Measurements from ENCODE around the gene PRPH.

PRPH gene

DNA sequence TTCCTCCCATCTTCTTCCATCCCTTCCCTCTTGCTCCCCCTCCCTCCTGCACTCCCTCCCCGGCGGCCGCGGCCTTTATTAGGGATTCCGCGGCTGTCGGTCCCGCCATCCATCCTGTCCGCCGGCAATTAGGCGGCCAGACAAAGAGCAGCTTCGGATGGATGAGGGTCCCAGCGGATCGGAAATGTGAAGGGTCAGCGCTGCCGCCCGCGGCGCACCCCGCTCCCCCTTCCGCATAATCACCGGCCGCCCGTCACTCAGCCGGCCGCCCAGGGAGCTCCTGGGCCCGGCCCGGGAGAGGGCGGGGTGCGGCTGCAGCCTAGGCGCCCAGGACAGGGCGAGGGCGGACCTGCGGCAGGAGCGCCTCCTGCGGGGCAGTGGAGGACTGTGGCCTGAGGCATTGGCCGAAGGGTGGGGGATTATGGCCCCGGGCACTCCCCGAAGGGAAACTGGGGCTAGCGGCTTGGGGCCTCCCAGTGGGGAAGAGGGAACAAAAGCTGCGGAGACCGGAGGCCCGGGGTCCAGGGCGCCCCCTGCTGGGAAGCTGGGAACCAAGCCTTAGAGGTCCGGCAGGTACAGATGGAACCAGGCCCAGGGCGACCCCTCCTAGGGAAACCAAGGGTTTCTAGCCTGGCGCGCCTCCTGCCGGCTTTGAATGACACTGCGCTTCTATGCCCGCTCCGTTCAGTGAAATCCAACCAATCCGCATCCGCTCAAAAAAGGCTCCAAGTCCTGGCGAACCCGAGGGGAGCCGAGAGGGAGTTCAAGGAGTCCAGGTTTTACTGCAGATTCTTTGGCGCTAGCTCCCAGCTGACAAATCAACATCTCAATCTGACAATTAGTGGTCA is 47.3 kb downstream of the PRPH start:
- DNase-seq (ENCODE audit: low read depth), result peak; percentile 75
- TF ChIP-seq, protein P1, sequence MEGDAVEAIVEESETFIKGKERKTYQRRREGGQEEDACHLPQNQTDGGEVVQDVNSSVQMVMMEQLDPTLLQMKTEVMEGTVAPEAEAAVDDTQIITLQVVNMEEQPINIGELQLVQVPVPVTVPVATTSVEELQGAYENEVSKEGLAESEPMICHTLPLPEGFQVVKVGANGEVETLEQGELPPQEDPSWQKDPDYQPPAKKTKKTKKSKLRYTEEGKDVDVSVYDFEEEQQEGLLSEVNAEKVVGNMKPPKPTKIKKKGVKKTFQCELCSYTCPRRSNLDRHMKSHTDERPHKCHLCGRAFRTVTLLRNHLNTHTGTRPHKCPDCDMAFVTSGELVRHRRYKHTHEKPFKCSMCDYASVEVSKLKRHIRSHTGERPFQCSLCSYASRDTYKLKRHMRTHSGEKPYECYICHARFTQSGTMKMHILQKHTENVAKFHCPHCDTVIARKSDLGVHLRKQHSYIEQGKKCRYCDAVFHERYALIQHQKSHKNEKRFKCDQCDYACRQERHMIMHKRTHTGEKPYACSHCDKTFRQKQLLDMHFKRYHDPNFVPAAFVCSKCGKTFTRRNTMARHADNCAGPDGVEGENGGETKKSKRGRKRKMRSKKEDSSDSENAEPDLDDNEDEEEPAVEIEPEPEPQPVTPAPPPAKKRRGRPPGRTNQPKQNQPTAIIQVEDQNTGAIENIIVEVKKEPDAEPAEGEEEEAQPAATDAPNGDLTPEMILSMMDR (conservative IDR thresholded peaks at IDR 0.05; ENCODE audit: low read depth, low read length), result peak; percentile 76
- peak overlapping the region; percentile 25 for H3K4me3 ChIP-seq (ENCODE audit: low read depth, low read length)

DNA sequence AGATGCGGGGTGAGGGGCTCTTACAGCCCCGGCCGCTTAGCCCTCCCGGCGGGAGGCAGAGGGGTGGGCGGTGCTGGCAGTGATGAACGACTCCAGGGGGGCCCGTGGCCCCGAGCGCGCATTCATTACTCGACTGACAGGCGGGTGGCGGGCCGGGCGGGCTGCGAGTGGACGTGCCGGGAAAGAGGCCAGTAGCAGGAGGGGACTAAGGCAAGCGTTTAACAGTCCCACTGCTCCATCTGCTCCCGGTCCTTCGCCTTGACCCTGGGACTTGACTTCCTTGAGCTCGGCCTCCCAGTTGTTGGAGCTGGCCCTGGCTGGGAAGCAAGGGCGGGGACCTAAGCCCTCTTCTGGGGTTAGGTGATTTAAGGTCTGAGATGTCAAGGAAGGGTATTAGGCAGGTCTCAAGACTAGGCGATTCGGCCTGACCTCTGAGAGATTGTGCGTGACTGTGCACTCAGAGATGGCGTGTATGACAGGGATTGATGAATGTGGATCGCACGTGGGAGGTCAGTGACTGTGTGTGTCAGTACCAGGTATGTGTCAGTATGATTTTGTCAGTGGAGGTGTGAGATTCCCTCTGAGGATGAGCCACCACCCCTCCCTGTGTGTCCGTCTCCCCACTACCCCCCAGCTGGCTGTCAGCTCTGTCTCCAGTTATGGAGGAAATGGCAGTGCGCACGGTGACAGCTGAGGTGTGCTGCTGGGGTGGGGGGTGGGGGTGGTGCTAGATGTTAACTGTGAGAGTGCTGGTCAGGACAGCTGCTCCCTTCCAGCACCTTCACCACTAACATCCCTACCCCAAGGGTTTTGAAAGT is 48.2 kb downstream of the PRPH start:
- DNase-seq (ENCODE audit: low read depth), result no peak
- TF ChIP-seq, protein P1 (conservative IDR thresholded peaks at IDR 0.05; ENCODE audit: low read depth, low read length), result no peak
- H3K4me3 ChIP-seq (ENCODE audit: low read depth, low read length), result peak overlapping the region; percentile 20

DNA sequence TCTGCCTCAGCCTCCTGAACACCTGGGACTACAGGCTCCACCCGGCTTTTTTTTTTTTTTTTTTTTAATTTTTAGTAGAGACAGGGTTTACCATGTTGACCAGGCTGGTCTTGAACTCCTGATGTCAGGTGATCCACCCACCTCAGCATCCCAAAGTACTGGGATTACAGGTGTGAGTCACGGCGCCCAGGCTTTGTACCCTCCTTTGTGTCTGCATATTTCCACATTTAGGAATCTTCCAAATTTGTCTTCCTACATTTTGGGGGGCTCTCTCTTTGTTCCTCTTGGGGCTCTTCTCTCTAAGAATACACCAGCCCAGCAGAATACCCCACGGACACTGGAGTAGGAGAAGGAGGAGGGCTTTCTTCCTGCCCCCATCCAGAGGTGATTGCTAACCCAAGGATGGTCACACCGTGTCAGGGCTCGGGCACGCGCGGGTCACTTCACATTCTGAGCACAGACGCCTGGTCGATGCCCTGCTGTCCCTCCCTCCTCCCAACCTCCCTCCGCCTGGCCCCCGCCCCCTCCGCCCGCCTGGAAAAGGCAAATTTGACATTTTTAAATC is 49.6 kb downstream of the PRPH start:
- H3K4me3 ChIP-seq (ENCODE audit: low read depth, low read length), result no peak overlapping the region
- DNase-seq (ENCODE audit: low read depth), result no peak
- TF ChIP-seq, protein P1 (conservative IDR thresholded peaks at IDR 0.05; ENCODE audit: low read depth, low read length), result no peak

DNA sequence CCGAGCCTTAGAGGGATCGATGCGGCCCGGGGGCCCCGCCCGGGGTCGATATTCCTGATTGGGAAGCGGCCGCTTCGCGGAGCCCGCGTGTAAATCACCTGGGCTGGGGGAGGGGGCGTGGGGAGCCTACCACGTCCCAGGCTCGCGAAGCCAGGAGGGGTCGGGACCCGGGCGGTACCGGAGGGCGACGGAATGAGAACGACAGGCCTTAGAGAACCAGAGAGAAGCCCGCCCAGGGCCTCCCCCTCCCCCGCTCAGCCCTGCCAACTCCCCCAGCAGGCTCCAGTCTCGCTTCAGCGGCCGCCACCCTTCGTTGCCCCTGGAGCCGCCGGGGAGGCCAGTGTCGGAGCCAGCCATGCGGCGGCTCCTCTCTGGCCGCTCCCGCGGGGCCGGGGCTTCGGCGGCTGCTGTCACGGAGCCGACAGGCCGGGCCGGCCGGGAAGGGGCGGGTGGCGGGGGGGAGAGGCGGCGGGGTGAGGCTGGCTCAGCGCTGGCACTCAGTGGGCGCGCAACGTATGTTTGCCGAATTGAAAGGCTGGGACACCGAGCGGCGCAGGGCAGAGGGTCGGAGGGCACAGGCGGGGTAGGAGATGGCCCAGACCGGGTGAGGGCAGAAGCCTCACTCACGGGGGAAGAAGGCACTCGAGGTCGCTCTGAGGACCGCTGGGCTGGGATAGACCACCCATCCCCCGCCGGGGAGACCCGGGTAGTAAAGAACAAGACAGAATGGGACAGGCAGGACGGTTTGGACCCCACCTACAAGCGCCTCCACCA is 50.3 kb downstream of the PRPH start:
- TF ChIP-seq, protein P1 (conservative IDR thresholded peaks at IDR 0.05; ENCODE audit: low read depth, low read length), result no peak
- DNase-seq (ENCODE audit: low read depth), result no peak
- peak overlapping the region; percentile 54 for H3K4me3 ChIP-seq (ENCODE audit: low read depth, low read length)

DNA sequence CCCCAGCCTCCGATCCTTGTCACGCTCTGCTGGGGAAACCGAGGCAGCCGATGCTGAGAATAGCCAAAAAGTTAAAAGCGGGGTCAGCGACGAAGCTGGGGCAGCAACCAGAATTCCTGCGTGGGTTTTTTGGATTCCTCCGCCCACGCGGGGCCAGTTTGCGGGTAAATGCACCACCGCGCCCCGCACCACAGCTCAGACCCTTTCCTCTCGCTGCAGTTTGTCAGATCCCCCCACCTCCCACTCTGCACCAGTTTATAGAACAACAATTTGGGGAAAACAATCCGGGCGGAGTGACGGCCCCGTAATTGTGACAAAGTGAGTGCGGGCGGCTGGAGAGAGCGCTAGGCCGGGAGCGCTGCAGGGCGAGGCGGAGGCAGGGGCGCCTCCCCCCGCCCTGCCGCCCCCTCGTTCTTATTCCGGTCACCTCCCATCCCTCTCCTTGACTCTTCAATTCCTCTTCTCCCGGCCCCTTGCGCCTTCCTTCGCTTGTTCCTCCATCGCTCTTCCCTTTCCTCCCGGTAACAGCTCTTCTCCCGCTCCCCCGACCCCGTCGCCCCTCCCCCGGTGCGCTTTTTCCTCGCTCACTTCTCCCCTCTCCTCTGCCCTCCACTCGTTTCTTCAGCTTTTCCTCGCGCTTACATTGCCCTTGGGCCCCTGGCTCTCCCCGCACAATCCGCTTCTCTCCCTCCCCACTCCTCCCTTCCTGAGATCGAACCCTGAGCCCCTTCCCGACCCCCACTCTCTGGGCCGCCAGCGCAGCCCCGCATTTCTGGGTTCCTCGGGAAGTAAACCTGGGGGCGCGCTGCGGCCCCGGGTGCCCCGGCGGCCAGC is 51.1 kb downstream of the PRPH start:
- no peak for DNase-seq (ENCODE audit: low read depth)
- peak overlapping the region; percentile 54 for H3K4me3 ChIP-seq (ENCODE audit: low read depth, low read length)
- TF ChIP-seq, protein P1 (conservative IDR thresholded peaks at IDR 0.05; ENCODE audit: low read depth, low read length), result no peak

Data from choroid plexus epithelial cell (primary cell).